Germinal center (tissue), 1 donor: ENCODE data around the gene C2CD4D.
"Not testable (repeated sequence)": the region's sequence is repeated elsewhere in the genome, so short reads cannot be mapped to it uniquely, and the experiment has no call there.

Source experiments
- DNase-seq: peaks from one replicate; pipeline ENCODE4 v3.0.0; 2012; ENCODE audit warnings: mixed read lengths, low spot score

C2CD4D gene

DNA sequence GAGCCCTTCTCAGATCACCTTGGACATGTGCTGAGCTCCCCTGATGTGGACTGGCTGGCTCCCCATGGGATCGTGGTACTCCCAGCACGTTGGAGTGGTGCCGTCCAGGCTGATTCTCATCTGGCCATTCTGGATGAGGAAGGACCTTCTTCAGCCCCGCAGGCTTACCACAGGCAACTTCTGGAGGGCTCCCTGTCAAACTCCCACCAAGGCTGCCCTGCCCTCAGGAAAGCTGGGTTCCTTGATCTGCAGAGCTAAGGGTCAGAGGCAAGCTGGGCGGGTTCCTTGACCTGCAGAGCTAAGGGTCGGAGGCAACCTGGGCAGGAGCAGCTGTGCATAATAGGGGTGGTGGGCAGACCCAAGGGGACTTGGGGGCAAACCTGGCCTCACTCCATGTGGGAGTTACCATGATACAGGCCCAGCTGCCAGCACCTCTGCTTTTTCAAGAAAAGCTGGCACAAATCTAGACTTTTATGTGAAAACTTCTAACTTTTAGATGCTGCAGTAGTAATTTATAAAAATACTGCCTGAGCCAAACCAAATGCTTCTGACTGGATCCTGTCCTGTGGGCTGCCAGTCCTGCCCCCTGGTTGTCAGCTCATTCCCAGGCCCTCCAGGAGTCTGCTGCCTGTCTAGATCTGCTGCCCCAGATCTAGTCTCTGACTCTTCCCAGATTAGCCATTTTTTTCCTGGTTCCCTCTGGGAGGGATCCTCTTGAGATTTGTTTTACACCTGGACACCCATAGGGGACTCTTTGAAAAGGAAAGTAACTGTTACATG is 19.5 kb upstream of the C2CD4D start:
- no peak for DNase-seq

GRCh38 chr1:151858030-151858746 is 18.6 kb upstream of the C2CD4D start:
- DNase-seq: no peak

DNA sequence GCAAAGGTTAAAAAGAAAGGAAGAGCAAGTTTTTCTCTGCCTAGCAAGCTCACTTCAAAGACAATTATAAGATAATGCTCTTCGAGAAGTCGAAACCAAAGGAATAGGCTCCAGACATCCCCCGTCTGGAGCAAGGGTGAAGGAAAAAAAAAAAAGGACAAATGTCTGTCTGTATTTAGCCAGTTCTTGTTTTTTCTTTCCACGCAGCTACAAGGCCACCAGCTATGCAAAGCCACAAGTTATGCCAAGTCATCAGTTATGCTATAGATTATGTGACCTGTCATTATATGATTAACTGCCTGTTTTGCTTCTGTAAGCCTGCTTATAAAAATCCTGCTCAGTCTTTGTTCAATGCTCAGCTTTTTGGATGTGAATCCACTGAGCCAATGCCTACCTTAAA is 16.3 kb upstream of the C2CD4D start:
- DNase-seq: no peak

GRCh38 chr1:151855516-151855915 is 15.9 kb upstream of the C2CD4D start:
- not testable (repeated sequence) for DNase-seq

GRCh38 chr1:151854658-151855057 is 15.0 kb upstream of the C2CD4D start:
- DNase-seq: no peak

DNA sequence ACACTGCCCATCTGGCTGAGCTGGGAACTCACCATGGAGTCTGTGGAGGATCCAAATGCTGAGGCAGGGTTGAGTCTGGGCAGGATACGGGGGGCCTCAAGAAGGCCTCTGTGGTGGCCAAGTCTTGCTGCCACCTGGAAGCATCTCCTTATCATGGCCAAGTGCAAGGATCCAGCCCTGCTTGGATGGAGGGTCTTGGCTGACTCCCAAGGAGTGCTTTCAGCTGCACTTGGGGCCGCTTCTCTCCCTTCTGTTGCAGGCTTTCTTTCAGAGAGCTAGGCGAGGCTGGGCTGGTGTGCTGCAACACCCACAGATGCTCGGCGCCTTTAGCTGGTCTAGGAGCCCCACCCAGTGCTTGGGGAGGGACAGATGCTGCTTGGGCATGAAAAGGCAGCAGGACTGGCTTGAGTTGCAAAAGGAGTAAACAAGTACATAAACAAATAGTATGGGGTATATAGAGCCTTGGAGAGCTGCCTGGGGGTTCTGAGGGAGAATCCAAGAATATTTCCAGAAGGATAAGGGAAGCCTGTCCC is 13.9 kb upstream of the C2CD4D start, which contains the start of gene THEM5:
TSS of gene THEM5 (minus strand) at position 302 of the 533 bp plus-strand sequence. CDS start at position 155, 147 bp downstream.
- DNase-seq: no peak

DNA sequence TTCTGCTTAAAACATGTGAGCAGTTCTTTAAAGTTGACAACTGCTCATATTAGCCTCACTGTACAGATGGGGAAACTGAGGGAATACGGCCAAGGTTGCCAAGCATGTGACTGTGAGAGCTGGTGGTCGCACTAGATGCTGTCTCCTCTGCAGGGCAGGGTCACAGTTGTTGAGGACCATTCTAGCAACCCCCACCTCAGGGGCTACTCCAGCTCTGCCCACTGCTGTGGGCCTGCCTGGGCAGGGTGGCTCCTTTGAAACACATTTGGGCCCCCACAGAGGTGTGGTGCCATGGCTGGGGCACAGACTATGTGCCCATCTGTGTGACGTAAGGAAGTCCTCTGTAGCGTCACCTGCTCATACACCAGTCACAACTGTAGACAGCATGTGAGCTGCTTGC is 13.1 kb upstream of the C2CD4D start:
- DNase-seq: no peak

DNA sequence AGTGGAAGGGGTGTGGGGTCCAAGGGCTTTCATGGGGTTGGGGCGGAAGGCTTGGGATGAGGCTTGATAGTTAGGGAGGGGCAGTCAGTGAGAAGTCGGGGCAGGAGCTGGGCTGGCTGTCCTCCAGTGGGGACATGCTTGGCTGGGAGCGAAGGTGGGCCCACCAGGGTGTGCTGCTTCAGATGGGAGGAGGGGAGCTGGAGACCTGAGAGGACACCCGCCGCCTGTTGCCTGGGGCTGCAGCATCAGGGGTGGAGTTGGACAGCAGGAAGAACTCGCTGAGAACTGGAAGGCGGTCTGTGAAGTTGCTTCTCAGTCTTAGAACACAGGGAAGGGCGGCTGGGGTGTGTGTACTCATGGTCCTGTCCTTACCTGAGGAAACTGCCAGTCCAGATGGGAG is 12.3 kb upstream of the C2CD4D start:
- DNase-seq: no peak

- no peak for DNase-seq
Measured at GRCh38 chr1:151849871-151850270, 10.3 kb upstream of the C2CD4D start.

- DNase-seq: no peak
Measured at GRCh38 chr1:151849126-151849525, 9.5 kb upstream of the C2CD4D start.

DNA sequence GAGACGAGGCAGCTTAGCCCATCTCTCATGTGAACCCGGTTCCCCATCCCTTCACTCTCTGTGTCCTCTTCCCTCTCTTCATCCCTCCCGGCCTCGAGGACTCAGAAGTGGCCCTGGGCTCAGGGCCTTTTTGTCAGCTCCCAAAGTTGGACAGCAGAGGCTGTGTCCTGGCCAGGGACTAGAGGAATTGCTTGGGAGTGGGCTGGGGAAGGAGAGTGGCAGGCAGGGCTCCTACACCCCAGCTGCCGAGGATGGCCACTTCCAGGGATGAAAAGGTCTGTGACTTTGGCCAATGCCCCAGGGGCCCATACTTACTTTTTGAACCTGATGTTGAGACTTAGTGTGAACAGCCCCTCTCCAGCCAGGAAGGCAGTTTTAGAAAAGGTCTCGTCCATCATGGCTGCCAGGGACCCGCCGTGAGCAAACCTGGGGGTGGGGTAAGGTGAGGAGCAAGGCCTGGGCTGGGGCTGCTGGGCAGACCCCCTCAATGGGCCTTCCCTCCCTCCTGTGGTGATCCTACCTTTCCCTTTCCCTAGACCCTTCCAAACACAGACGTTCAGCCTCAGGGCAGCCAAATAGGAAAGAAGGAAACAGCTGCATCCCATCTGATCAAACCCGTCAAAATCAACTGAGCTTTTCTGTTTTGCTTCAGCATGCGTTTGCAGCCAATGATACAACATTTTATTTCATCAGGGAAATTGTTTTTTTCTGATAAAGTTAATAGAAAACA is 8.4 kb upstream of the C2CD4D start:
- no peak for DNase-seq

GRCh38 chr1:151846686-151847237 is 7.1 kb upstream of the C2CD4D start:
- no peak for DNase-seq

DNA sequence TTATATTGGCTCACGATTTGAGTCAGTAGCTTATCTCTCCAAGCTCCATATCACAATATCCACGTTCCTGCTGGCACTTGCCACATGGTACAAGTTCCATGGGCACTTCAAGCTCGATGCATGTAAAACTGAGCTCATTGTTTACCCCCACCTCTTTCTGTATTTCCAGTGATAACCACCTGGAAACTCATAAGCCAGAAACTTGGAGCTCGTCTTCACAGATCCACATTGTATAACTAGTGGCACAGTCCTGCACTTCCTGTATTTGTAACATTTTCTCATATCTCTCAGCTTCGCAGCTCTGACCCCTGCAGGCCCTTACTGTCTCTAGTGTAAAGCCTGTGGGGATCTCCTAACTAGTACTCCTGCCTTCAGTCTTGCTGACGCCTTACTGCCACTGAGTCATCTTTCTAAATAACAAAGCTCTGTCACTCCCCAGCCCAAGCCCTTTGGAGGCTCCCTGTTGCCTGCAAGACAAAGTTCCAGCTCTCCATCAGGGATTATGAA is 6.5 kb upstream of the C2CD4D start:
- DNase-seq: no peak

DNA sequence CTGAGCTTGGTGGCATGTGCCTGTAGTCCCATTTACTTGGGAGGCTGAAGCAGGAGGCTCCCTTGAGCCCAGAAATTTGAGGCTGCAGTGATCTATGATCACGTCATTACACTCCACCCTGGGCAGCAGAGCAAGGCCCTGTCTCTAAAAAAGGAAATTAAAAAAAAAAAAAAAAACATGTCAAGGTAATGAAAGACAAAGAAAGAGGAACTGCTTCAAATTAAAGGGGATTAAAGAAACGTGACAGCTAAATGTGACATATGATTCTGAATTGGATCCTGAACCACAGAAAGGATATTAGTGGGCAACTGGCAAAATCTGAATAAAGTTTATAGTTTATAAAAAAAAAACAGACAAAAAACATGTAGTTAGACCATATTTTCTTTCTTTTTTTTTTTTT is 3.8 kb upstream of the C2CD4D start:
- DNase-seq: no peak

- DNase-seq: no peak
Measured at GRCh38 chr1:151841141-151841540, 1.5 kb upstream of the C2CD4D start.

GRCh38 chr1:151840421-151840820 is 801 bp upstream of the C2CD4D start:
- no peak for DNase-seq

DNA sequence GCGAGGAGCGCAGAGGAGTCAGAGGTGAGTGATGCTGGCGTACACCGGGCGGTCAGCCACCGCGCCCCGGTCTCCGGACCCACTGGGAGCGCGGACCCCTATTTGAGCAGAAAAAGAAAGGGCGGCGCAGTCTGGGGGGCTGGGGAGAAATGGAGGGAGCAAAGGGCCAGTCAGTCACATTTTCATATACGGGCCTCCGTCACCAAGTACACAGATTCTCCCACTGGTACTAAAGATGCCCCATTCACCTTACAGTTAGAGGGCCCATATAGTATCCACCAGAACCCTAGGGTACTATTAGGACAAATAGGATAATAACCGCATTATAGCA is 573 bp downstream of the C2CD4D start:
- no peak for DNase-seq

GRCh38 chr1:151838222-151839081 is 1.2 kb downstream of the C2CD4D start:
- peak; percentile 73 for DNase-seq

- no peak for DNase-seq
Measured at GRCh38 chr1:151837884-151838221, 1.8 kb downstream of the C2CD4D start.

DNA sequence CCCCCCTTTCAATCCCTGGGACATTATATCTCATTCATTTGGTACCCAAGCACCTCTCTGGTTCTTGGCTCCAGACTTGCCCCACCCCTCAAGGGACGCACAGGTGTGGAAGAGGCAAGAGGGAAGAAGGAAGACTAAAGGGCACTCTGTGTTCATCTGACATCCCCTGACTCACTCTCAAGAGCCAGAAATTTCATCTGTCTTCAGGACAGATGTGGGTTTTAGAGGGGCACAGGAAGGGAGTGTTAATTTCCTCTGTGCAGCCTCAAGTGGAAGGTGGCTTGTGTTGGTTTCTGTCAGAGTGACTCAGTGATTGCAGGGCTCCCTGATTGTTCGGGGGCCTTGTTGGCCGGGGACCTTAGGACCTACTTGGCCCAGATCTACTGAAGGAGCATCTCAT is 2.4 kb downstream of the C2CD4D start:
- no peak for DNase-seq

- no peak for DNase-seq
Measured at GRCh38 chr1:151835596-151835995, 4.0 kb downstream of the C2CD4D start.
